ENCODE data around the gene TRAF4.

GRCh38 chr17:28740406-28741357 is 3.1 kb upstream of the TRAF4 start:
- TF ChIP-seq CTCF (IDR thresholded peaks at IDR 0.05 in 2 of 3, conservative IDR thresholded peaks at IDR 0.05 in 1 of 3; ENCODE audit: control insufficient read depth in 2 of 3, extremely low read depth in 1 of 3, insufficient read depth in 1 of 3, low read depth in 3 of 3, low read length in 3 of 3) (no peak), BHLHE40 (IDR thresholded peaks at IDR 0.05; ENCODE audit: borderline replicate concordance in 1 of 2, low read depth in 2 of 2, low read length in 1 of 2) (no peak)
